ENCODE data around the gene AIFM2. TPM values are rescaled to one million over a fixed set of nuclear protein-coding genes. Genes with fewer than 3 reads are reported as not detected.

The AIFM2 gene
- total and polyA plus RNA-seq, 2 of the 13 experiments (the other 11 are each of a cell fraction or from before 2014, with no cell fraction given) = 20.3 to 29.5 TPM

DNA sequence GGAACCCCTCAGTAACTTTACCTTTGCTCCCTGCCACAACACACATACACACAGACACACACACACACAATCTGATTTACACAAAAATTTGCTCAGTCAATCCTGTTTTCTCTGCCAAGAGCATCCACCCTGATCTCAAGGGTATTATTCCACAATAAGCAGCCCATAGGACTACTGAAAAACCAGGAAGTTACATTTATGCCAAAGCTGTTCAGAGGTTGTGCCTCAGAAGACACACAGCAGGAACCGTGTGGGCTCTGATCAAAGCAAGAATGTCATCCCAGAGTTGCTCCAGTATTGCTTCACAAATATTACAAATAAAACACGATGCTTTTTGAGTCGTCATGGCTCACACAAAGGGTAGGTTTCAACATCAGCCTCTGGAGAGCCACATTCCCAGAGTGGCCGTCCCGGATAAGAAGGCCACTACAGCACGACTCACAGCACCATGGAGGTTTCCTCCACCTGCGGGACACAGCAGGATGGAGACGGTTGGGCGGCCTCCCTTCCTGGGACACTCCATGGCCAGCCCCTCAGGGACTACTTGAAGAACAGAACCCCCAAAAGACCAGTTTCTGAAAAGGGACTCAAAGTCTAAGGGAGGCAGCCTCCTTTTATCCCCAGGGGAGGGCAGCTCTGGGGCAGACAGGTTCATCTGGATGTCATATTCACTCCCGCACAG is 1.6 kb downstream of the AIFM2 start (continued):
- TF ChIP-seq FOSL1 (CRISPR knock-in tag; IDR thresholded peaks at IDR 0.05; ENCODE audit: borderline replicate concordance) (no peak), RAD51 (IDR thresholded peaks at IDR 0.05; ENCODE audit: borderline replicate concordance) (no peak), ZNF576 (CRISPR knock-in tag; IDR thresholded peaks at IDR 0.05) (no peak), ZC3H4 (CRISPR knock-in tag; IDR thresholded peaks at IDR 0.05; ENCODE audit: borderline replicate concordance) (no peak; the same call in 1 of the 2 replicates), TMF1 (CRISPR knock-in tag; IDR thresholded peaks at IDR 0.05; ENCODE audit: low read depth) (no peak), THYN1 (CRISPR knock-in tag; IDR thresholded peaks at IDR 0.05; ENCODE audit: borderline replicate concordance, low read depth) (no peak), KLF11 (CRISPR knock-in tag; IDR thresholded peaks at IDR 0.05) (no peak), ZBTB20 (CRISPR knock-in tag; IDR thresholded peaks at IDR 0.05; ENCODE audit: borderline replicate concordance, low read depth) (no peak), ZNF337 (CRISPR knock-in tag; IDR thresholded peaks at IDR 0.05; ENCODE audit: borderline replicate concordance, low read depth) (no peak), SAP130 (CRISPR knock-in tag; IDR thresholded peaks at IDR 0.05; ENCODE audit: low read depth) (peak; percentile 68), MTF1 (CRISPR knock-in tag; IDR thresholded peaks at IDR 0.05) (no peak), KDM5A (IDR thresholded peaks at IDR 0.05; ENCODE audit: borderline replicate concordance, low read length) (no peak), ZNF75D (CRISPR knock-in tag; IDR thresholded peaks at IDR 0.05; ENCODE audit: borderline replicate concordance) (no peak), AGO1 (IDR thresholded peaks at IDR 0.05; ENCODE audit: low read depth, low read length, poor library complexity, severe bottlenecking) (no peak), JUNB (CRISPR knock-in tag; IDR thresholded peaks at IDR 0.05; ENCODE audit: borderline replicate concordance) (no peak), ZFP36 (IDR thresholded peaks at IDR 0.05; ENCODE audit: borderline replicate concordance, low read depth, low read length, partially characterized antibody) (no peak), KAT7 (CRISPR knock-in tag; IDR thresholded peaks at IDR 0.05; ENCODE audit: borderline replicate concordance) (no peak), BCL6 (CRISPR knock-in tag; IDR thresholded peaks at IDR 0.05) (peak; percentile 55; the same call in 1 of the 2 replicates), THAP7 (CRISPR knock-in tag; IDR thresholded peaks at IDR 0.05) (no peak), HCFC1 (IDR thresholded peaks at IDR 0.05; ENCODE audit: low read depth, low read length) (no peak), ZNF605 (CRISPR knock-in tag; IDR thresholded peaks at IDR 0.05) (no peak), PCBP2 (optimal IDR thresholded peaks at IDR 0.05; ENCODE audit: low read depth, low read length, poor library complexity, severe bottlenecking) (no peak), KAT2B (IDR thresholded peaks at IDR 0.05; ENCODE audit: borderline replicate concordance, low read depth, low read length) (no peak), MTF2 (CRISPR knock-in tag; IDR thresholded peaks at IDR 0.05; ENCODE audit: borderline replicate concordance) (no peak)
- TF ChIP-seq, protein P1, sequence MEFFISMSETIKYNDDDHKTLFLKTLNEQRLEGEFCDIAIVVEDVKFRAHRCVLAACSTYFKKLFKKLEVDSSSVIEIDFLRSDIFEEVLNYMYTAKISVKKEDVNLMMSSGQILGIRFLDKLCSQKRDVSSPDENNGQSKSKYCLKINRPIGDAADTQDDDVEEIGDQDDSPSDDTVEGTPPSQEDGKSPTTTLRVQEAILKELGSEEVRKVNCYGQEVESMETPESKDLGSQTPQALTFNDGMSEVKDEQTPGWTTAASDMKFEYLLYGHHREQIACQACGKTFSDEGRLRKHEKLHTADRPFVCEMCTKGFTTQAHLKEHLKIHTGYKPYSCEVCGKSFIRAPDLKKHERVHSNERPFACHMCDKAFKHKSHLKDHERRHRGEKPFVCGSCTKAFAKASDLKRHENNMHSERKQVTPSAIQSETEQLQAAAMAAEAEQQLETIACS (CRISPR knock-in tag; IDR thresholded peaks at IDR 0.05) = no peak
- TF ChIP-seq, protein P2, sequence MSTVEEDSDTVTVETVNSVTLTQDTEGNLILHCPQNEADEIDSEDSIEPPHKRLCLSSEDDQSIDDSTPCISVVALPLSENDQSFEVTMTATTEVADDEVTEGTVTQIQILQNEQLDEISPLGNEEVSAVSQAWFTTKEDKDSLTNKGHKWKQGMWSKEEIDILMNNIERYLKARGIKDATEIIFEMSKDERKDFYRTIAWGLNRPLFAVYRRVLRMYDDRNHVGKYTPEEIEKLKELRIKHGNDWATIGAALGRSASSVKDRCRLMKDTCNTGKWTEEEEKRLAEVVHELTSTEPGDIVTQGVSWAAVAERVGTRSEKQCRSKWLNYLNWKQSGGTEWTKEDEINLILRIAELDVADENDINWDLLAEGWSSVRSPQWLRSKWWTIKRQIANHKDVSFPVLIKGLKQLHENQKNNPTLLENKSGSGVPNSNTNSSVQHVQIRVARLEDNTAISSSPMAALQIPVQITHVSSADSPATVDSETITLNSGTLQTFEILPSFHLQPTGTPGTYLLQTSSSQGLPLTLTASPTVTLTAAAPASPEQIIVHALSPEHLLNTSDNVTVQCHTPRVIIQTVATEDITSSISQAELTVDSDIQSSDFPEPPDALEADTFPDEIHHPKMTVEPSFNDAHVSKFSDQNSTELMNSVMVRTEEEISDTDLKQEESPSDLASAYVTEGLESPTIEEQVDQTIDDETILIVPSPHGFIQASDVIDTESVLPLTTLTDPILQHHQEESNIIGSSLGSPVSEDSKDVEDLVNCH (CRISPR knock-in tag; IDR thresholded peaks at IDR 0.05) = no peak
- TF ChIP-seq, protein P3, sequence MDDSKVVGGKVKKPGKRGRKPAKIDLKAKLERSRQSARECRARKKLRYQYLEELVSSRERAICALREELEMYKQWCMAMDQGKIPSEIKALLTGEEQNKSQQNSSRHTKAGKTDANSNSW (CRISPR knock-in tag; IDR thresholded peaks at IDR 0.05; ENCODE audit: borderline replicate concordance) = no peak

All from HepG2 (cell line).